SK-N-SH (cell line): ENCODE results near the gene DIAPH1. TPM values are rescaled to one million over a fixed set of nuclear protein-coding genes. Genes with fewer than 3 reads are reported as not detected.

ENCODE experiments used
- CTCF ChIA-PET: fragments of 300-600, 350-600 bp; formaldehyde crosslinking; extraction: SDS; loops from one replicate; lab custom pipeline; 2021; lab: Yijun Ruan, JAX
- POLR2A ChIA-PET: fragments of 350-600 bp; sonication (Branson Sonifier 250); formaldehyde crosslinking; extraction: SDS; loops from one replicate; lab custom pipeline; 2020; ENCODE audit warnings: antibody characterized with exemption, inconsistent platforms; lab: Yijun Ruan, JAX
- DNase-seq: peaks from one replicate; pipeline ENCODE4 v3.0.0; 2012
- H2AFZ ChIP-seq: fragments of 200-600 bp; sonication (generic); 2 replicates; pipeline ENCODE4 v1.8.1; 2016; ENCODE audit warnings: antibody characterized with exemption, mild to moderate bottlenecking, low read depth
- H3F3A ChIP-seq: fragments of 200-600 bp; sonication (generic); replicated peaks from 2 replicates; pipeline ENCODE3; 2016; ENCODE audit warnings: antibody characterized with exemption, mild to moderate bottlenecking; ENCODE audit not compliant: insufficient read depth
- H3K27ac ChIP-seq, 2 experiments: fragments of 200-500 bp in 1 of 2; fragments of 200-600 bp in 1 of 2; sonication (Bioruptor generic) in 1 of 2; sonication (generic), shearing (Covaris generic) in 1 of 2; 2 replicates each; pipeline versions ENCODE4 v1.5.1 to v1.6.1; 2014 to 2016; ENCODE audit warnings: low read depth in 2 of 2, inconsistent platforms in 1 of 2, low read length in 1 of 2, mild to moderate bottlenecking in 1 of 2, mixed read lengths in 1 of 2
- H3K27me3 ChIP-seq: fragments of 200-600 bp; sonication (generic), shearing (Covaris generic); 2 replicates; pipeline ENCODE4 v1.6.1; 2016; ENCODE audit warnings: mixed run types; ENCODE audit not compliant: insufficient read depth
- H3K36me3 ChIP-seq, 2 experiments: fragments of 200-500 bp in 1 of 2; fragments of 200-600 bp in 1 of 2; sonication (Bioruptor generic) in 1 of 2; sonication (generic) in 1 of 2; replicated peaks in 1 of 2; 2 replicates each; pipeline versions ENCODE3 to v1.5.1; 2014 to 2016; ENCODE audit warnings: low read length in 1 of 2, mild to moderate bottlenecking in 1 of 2; ENCODE audit not compliant: insufficient read depth in 2 of 2, control insufficient read depth in 1 of 2
- H3K4me1 ChIP-seq, 2 experiments: fragments of 200-500 bp in 1 of 2; fragments of 200-600 bp in 1 of 2; sonication (Bioruptor generic) in 1 of 2; sonication (generic), shearing (Covaris generic) in 1 of 2; 2 replicates each; pipeline versions ENCODE4 v1.5.1 to v1.6.1; 2014 to 2016; ENCODE audit warnings: low read depth in 1 of 2, low read length in 1 of 2, mixed run types in 1 of 2; ENCODE audit not compliant: insufficient read depth in 2 of 2, control insufficient read depth in 1 of 2
- H3K4me2 ChIP-seq: fragments of 200-600 bp; sonication (generic), shearing (Covaris generic); 2 replicates; pipeline ENCODE4 v1.6.1; 2017; ENCODE audit warnings: mixed run types
- H3K4me3 ChIP-seq, 2 experiments: fragments of 200-500 bp in 1 of 2; fragments of 200-600 bp in 1 of 2; sonication (Bioruptor generic) in 1 of 2; sonication (generic), shearing (Covaris generic) in 1 of 2; 2 replicates each; pipeline versions ENCODE4 v1.5.1 to v1.8.1; 2014 to 2016; ENCODE audit warnings: low read depth in 2 of 2, inconsistent platforms in 1 of 2, low read length in 1 of 2, mild to moderate bottlenecking in 1 of 2, mixed read lengths in 1 of 2, moderate library complexity in 1 of 2
- H3K79me2 ChIP-seq: fragments of 200-600 bp; sonication (generic); 2 replicates; pipeline ENCODE4 v1.8.1; 2017; ENCODE audit warnings: mild to moderate bottlenecking; ENCODE audit not compliant: insufficient read depth
- H3K9ac ChIP-seq: fragments of 200-600 bp; sonication (generic); 2 replicates; pipeline ENCODE4 v1.6.1; 2017; ENCODE audit warnings: mixed run types
- H3K9me2 ChIP-seq: fragments of 200-600 bp; sonication (generic); 2 replicates; pipeline ENCODE4 v1.6.1; 2017; ENCODE audit warnings: mixed run types
- H3K9me3 ChIP-seq: fragments of 200-600 bp; sonication (generic); 2 replicates; pipeline ENCODE4 v1.6.1; 2017; ENCODE audit warnings: mixed run types, mild to moderate bottlenecking, moderate library complexity
- H4K20me1 ChIP-seq: fragments of 200-600 bp; sonication (generic); 2 replicates; pipeline ENCODE4 v1.6.1; 2017; ENCODE audit warnings: mild to moderate bottlenecking, mixed run types; ENCODE audit not compliant: insufficient read depth
- ELF1 ChIP-seq: IDR thresholded peaks from 2 replicates; pipeline ENCODE4 v1.4.0; 2012
- EZH2phosphoT487 ChIP-seq: fragments of 200-600 bp; sonication (generic); IDR thresholded peaks from 2 replicates; pipeline ENCODE4 v1.6.1; 2017; ENCODE audit warnings: low read depth, mixed run types, mild to moderate bottlenecking, antibody characterized with exemption, moderate library complexity, borderline replicate concordance
- FOSL2 ChIP-seq: IDR thresholded peaks from 2 replicates; pipeline ENCODE4 v1.4.0; 2012; ENCODE audit warnings: low read depth, mild to moderate bottlenecking, moderate library complexity, borderline replicate concordance
- FOXJ3 ChIP-seq: sonication (generic); formaldehyde crosslinking; IDR thresholded peaks from 2 replicates; pipeline ENCODE4 v1.5.1; 2020; ENCODE audit warnings: mild to moderate bottlenecking, missing genetic modification reagents
- GATA2 ChIP-seq: sonication (generic); formaldehyde crosslinking; IDR thresholded peaks from 2 replicates; pipeline ENCODE4 v1.5.0; 2020; ENCODE audit warnings: mild to moderate bottlenecking, missing genetic modification reagents
- JUND ChIP-seq: IDR thresholded peaks from 2 replicates; pipeline ENCODE4 v1.4.0; 2012
- MEF2A ChIP-seq: IDR thresholded peaks from 2 replicates; pipeline ENCODE4 v1.4.0; 2012; ENCODE audit warnings: low read depth, borderline replicate concordance
- MXI1 ChIP-seq: IDR thresholded peaks from 2 replicates; pipeline ENCODE4 v1.6.1; 2012; ENCODE audit warnings: mild to moderate bottlenecking, low read depth, low read length, improper control_type of control experiment
- NFIC ChIP-seq: IDR thresholded peaks from 2 replicates; pipeline ENCODE4 v1.4.0; 2012; ENCODE audit warnings: borderline replicate concordance
- NRF1 ChIP-seq: IDR thresholded peaks from 2 replicates; pipeline ENCODE4 v1.6.1; 2012; ENCODE audit warnings: low read depth, mild to moderate bottlenecking, low read length
- PBX3 ChIP-seq: IDR thresholded peaks from 2 replicates; pipeline ENCODE4; 2012
- POLR2AphosphoS5 ChIP-seq: IDR thresholded peaks from 2 replicates; pipeline ENCODE4 v1.6.1; 2012; ENCODE audit warnings: low read depth, low read length
- RCOR1 ChIP-seq: fragments of 150-350 bp; IDR thresholded peaks from 2 replicates; pipeline ENCODE4 v1.6.1; 2017; ENCODE audit warnings: antibody characterized with exemption, low read length
- RXRA ChIP-seq: IDR thresholded peaks from 2 replicates; pipeline ENCODE4 v1.4.0; 2012; ENCODE audit warnings: low read depth, mild to moderate bottlenecking, borderline replicate concordance
- SIN3A ChIP-seq: IDR thresholded peaks from 2 replicates; pipeline ENCODE4 v1.6.1; 2012; ENCODE audit warnings: low read depth, mild to moderate bottlenecking, low read length, moderate library complexity, borderline replicate concordance
- SMC3 ChIP-seq: IDR thresholded peaks from 2 replicates; pipeline ENCODE4 v1.6.1; 2012; ENCODE audit warnings: low read depth, low read length, improper control_type of control experiment
- YY1 ChIP-seq: IDR thresholded peaks from 2 replicates; pipeline ENCODE4 v1.4.0; 2012; ENCODE audit warnings: low read depth, mild to moderate bottlenecking
- WGBS: methylation state at CpG from one replicate; pipeline ENCODE4 v1.1.6; 2017; ENCODE audit warnings: low lambda C conversion rate; 5-methylcytosine and 5-hydroxymethylcytosine counted together
- polyA plus RNA-seq, 3 experiments: library from polyadenylated mRNA; depleted of rRNA; stranded (reverse); fragments of >200 nt; gene quantifications; 2 replicates each; pipeline ENCODE4 v1.2.3, GENCODE V29; 2012

Gene DIAPH1
- polyA plus RNA-seq, 1 of the 3 experiments (the other 2 are of a cell fraction) = 30.4 TPM

- TF ChIP-seq EZH2phosphoT487 = no peak
- no peak for TF ChIP-seq RCOR1
- TF ChIP-seq FOXJ3 (CRISPR knock-in tag) = no peak
- TF ChIP-seq FOSL2 = no peak
- no peak for TF ChIP-seq PBX3
- no peak for TF ChIP-seq YY1
Measured at GRCh38 chr5:141647851-141648250, 29.1 kb upstream of the DIAPH1 start (continued).

- no peak overlapping the region for H3K9ac ChIP-seq
- 0 out of 2 replicates have a peak, but pooled peaks cover under 1% of the 10 kb centered on the region for H4K20me1 ChIP-seq
- H3K4me2 ChIP-seq = no peak overlapping the region
- CTCF ChIA-PET = interaction anchor here (0.9 to 19.7 kb wide), 9 partner anchors 9 to 321 kb away, joined by 3 to 207 read pairs (median 6); partner anchors contain the start of genes DIAPH1, HDAC3 and RELL2
- H3K9me3 ChIP-seq = no peaks in the 10 kb centered on the region
- peaks cover 0 to 15% of the 10 kb centered on the region in 2 experiments; a peak in 1 of 4 replicates for H3K4me1 ChIP-seq
- DNase-seq = no peak
- TF ChIP-seq NFIC (no peak), MXI1 (no peak), RCOR1 (no peak), POLR2AphosphoS5 (no peak), JUND (no peak), NRF1 (no peak), SIN3A (no peak), SMC3 (no peak), RXRA (no peak)
- WGBS = 89% methylated on average over 5 of the region's 5 CpGs
- peaks cover 12 to 37% of the 10 kb centered on the region in 2 experiments for H3K36me3 ChIP-seq
- POLR2A ChIA-PET = interaction anchor here (0.6 to 3.7 kb wide), 3 partner anchors 9 to 928 kb away, joined by 3 to 18 read pairs (median 5); partner anchors contain the start of genes HDAC3 and RELL2
- H2AFZ ChIP-seq = no peak overlapping the region
- H3K4me3 ChIP-seq = no peak overlapping the region
- H3K9me2 ChIP-seq = no peaks in the 10 kb centered on the region
- no peaks in the 10 kb centered on the region for H3K27me3 ChIP-seq
- H3K27ac ChIP-seq = no peak overlapping the region
- peaks cover 14% of the 10 kb centered on the region for H3K79me2 ChIP-seq
- H3F3A ChIP-seq = peaks cover 10% of the 10 kb centered on the region
Measured at GRCh38 chr5:141647242-141647641, 28.4 kb upstream of the DIAPH1 start.

GRCh38 chr5:141646026-141646425 lies 27.2 kb upstream of the DIAPH1 start:
- Histone ChIP-seq H3K9me3 (no peaks in the 10 kb centered on the region), H3K4me2 (no peak overlapping the region), H3K4me1 (peaks cover 0 to 11% of the 10 kb centered on the region in 2 experiments; a peak in 1 of 4 replicates), H3K27me3 (no peaks in the 10 kb centered on the region), H3K27ac (no peak overlapping the region), H2AFZ (no peak overlapping the region), H3K9ac (no peak overlapping the region), H4K20me1 (peaks cover 2% of the 10 kb centered on the region; the same call in 1 of the 2 replicates), H3K36me3 (peaks cover 12 to 42% of the 10 kb centered on the region in 2 experiments), H3K9me2 (no peaks in the 10 kb centered on the region), H3F3A (peaks cover 12% of the 10 kb centered on the region), H3K4me3 (no peak overlapping the region), H3K79me2 (peaks cover 13% of the 10 kb centered on the region)
- ChIA-PET POLR2A (interaction anchor here (1.1 kb wide), 1 partner anchor 9 kb away, joined by 3 read pairs; the partner anchor contains the start of genes HDAC3 and RELL2), CTCF (interaction anchor here (0.7 to 19.7 kb wide), 5 partner anchors 8 to 54 kb away, joined by 3 to 207 read pairs (median 6); partner anchors contain the start of gene DIAPH1)
- no peak for DNase-seq
- 96% methylated on average over 6 of the region's 6 CpGs for WGBS
- TF ChIP-seq FOXJ3 (CRISPR knock-in tag) (no peak), GATA2 (CRISPR knock-in tag) (no peak), JUND (no peak), MEF2A (no peak), ELF1 (no peak)
